HG03175 (cell line): ENCODE results near the gene ZNF695.
"Not testable (repeated sequence)": the region's sequence is repeated elsewhere in the genome, so short reads cannot be mapped to it uniquely, and the experiment has no call there.

Experiments used
- ATAC-seq: cut with Tn5 transposase; IDR thresholded peaks from one replicate; pipeline ENCODE4 v1.9.1; 2021; ENCODE audit warnings: mild to moderate bottlenecking, moderate library complexity; ENCODE audit not compliant: unreplicated experiment

The ZNF695 gene

DNA sequence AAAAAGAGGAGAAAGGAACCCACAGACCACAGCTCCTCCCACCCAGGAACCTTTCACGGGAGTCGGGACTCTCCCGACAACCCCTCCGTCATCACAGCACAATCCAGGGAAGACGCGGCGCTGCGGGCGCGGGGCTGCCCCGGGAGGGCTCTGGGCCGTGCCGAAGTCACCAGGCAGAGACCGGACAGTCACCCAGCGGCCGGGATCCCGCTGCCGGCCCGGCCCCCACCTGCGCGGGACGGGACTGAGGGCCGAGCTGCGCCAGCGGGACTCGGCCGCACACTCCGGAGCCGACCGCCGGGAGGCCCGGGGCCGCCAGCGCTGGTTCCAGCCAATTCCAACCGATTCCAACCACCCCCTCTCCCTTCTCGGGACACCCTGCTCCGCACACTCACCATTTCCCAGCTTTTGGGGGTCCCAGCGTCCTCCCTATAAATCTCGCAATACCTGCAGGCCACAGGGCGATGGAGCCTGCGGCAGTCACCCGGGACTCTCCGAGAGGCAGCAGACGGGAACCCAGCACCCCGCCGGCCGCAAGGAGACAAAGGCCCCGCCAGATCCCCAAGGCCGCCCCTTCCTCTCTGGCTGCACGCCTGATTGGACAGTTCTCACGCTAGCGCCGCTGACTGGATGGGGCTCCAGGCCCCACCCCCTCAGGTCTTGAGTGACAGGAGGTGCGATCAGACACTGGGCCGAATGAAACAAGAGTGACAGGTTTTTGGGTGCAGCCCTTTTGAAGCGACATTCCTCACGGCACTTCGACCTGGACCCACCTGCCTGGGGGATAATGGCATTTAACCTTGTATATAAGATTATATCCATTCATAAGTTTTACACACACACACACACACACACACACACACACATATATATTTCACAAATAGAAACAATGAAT, at the start of gene ZNF695:
ZNF695 (minus strand) TSS at position 547 of the 895 bp plus-strand sequence; CDS start at position 398, 149 bp downstream.
- peak; percentile 93 for ATAC-seq

DNA sequence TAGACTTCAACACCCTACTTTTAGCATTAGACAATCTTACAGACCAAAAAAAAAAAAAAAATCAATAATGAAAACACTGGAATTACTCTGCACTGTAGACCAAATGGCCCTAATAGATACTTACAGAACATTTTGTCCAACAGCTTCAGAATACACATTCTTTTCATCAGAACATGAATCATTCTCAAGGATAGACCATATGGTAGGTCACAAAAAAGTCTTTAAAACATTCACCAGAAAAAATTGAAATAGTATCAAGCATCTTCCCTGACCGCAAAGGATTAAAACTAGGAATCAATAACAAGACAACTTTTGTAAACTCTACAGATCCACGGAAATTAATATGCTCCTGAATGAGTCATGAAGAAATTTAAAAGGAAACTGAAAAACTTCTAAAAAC, 48.2 kb upstream of the ZNF695 start:
- ATAC-seq, result no peak

DNA sequence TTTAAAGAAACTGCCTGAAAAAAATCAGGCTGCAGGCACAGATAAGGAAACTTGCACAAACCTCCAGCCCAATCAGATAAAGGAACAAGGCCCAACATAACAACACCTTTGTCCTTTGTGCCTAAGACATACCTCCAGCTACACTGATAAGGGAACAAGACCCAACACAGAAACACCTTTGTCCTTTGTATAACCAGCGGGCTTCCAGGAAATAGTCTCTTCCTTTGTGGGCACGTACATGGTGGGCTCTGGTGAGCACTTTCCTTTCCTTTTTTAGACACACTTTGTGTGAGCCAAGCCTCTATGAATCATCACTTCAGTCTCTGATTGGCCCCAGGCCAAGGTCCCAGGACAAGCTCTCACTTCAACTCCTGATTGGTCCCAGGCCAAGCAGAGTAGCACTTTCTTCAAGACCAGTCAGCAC, 47.1 kb upstream of the ZNF695 start:
- ATAC-seq, result no peak

DNA sequence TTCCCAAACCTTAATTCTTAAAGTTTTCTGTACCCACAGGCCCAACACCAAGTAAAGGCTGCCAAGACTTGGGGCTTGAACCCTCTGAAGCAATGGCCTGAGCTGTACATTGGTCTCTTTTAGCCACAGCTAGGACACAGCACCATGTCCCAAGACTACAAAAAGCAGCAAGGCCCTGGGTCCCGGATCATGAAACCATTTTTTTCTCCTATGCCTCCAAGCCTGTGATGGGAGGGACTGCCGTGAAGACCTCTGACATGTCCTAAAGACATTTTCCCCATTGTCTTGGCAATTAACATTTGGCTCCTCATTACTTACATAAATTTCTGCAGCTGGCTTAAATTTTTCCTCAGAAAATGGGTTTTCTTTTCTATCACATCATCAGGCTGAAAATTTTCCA, 39.8 kb upstream of the ZNF695 start:
- ATAC-seq, result no peak

DNA sequence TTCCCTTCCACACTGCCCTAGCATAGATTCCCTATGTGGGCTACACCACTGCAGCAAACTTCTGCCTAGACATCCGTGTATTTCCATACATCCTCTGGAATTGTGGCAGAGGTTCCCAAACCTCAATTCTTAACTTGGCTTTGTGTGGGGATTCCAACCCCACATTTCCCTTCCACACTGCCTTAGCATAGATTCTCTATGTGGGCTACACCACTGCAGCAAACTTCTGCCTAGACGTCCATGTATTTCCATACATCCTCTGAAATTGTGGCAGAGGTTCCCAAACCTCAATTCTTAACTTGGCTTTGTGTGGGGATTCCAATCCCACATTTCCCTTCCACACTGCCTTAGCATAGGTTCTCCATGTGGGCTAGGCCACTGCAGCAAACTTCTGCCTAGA, 39.4 kb upstream of the ZNF695 start:
- no peak for ATAC-seq

DNA sequence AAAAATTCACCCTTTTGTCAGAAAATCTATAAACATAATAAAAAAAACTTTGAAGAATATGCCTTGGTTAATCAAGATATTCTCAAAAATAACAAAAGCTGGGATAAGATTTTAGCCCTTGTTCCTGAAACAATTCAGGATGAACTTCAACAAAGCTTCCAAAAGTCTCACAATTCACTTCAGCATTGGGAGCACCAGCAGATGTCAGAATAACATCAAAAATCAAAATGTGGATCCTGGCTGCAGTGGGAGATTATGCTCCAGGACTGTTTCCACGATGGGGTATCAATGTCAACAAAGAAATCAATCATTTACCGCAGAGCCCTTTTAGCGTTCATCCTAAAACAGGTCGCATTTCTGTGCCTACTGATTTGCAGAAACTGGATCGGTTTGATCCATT, 35.5 kb upstream of the ZNF695 start:
- no peak for ATAC-seq

DNA sequence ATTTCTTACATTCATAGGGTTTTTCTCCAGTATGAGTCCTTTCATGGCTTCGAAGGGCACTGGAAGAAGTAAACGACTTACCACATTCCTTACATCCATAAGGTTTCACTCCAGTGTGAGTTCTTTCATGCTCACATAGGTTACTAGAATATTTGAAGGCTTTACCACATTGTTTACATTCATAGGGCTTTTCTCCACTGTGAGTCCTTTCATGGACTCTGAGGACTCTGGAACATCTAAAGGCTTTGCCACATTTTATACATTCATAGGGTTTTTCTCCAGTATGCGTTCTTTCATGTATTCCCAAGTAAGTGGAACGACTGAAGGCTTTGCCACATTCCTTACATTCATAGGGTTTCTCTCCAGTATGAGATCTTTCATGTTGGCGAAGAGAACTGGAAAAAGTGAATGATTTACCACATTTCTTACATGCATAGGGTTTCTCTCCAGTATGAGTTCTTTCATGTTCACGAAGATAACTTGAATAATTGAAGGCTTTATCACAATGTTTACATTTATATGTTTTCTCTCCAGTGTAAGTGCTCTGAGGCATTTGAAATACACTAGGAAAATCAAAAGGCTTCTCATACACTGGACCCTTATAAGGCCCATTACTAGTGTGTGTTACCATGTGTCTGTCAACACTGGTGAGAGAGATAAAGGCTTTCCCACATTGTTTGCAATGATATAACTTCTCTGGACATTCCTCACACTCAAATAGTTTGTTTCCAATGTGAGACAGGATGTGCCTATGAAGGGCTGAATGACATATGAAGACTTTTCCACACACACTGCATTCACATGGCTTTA, 29.9 kb upstream of the ZNF695 start:
- no peak for ATAC-seq

DNA sequence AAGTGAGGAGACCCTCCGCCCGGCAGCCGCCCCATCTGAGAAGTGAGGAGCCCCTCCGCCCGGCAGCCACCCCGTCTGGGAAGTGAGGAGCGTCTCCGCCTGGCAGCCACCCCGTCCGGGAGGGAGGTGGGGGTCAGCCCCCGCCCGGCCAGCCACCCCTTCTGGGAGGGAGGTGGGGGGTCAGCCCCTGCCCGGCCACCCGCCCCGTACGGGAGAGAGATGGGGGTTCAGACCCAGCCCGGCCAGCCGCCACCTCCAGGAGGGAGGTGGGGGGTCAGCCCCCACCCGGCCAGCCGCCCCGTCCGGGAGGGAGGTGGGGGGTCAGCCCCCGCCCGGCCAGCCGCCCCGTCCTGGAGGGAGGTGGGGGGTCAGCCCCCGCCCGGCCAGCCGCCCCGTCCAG, 24.4 kb upstream of the ZNF695 start:
- not testable (repeated sequence) for ATAC-seq

DNA sequence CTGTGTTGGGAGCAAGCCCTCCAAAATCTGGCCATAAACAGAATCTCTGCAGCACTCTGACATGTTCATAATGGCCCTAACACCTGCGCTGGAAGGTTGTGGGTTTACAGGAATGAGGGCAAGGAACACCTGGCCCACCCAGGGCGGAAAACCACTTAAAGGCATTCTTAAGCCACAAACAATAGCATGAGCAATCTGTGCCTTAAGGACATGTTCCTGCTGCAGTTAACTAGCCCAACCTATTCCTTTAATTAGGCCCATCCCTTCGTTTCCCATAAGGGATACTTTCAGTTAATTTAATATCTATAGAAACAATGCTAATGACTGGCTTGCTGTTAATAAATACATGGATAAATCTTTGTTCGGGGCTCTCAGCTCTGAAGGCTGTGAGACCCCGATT, 16.8 kb upstream of the ZNF695 start:
- not testable (repeated sequence) for ATAC-seq

DNA sequence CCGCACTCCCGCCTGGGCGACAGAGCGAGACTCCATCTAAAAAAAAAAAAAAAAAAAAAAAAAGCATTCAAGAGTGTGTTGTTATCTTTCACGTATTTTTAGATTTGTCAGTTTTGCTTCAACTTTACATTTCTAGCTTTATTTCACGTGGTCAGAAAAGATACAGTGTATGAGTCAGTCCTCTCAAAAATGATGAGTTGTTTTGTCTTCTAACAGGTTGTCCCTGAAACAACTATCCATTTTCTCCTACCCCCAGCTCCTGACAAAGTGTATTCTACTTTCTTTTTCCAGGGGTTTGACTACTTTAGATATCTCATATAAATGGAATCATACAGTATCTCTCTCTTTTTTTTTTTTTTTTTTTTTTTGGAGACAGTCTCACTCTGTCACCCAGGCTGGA, 5.5 kb upstream of the ZNF695 start:
- ATAC-seq, result no peak

DNA sequence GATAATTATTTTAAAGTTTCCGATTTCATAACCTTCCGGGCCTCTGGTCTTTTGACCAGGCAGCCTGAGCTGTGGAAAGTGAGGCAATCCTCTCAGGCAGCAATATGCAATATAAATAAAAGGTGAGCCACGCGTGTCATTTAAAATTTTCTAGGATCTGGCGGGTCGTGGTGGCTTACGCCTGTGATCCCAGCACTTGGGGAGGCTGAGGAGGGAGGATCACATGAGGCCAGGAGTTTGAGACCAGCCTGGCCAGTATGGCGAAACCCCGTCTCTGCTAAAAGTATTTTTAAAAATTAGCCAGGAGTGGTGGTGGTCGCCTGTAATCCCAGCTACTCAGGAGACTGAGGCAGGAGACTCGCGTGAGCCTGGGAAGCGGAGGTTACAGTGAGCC, 546 bp upstream of the ZNF695 start:
- ATAC-seq, result no peak

DNA sequence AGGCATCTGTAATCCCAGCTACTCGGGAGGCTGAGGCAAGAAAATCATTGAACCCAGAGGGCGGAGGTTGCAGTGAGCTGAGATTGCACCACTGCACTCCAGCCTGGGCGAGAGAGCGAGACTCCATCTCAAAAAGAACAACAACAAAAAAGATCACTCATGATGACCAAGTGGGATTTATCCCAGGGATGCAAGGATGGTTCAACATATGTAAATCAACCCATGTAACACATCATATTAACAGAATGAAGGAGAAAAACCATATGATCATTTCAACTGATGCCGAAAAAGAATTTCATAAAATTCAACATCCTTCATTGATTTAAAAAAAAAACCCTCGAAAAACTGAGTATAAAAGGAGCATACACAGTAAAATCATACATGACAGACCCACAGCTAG, 3.8 kb downstream of the ZNF695 start:
- not testable (repeated sequence) for ATAC-seq

DNA sequence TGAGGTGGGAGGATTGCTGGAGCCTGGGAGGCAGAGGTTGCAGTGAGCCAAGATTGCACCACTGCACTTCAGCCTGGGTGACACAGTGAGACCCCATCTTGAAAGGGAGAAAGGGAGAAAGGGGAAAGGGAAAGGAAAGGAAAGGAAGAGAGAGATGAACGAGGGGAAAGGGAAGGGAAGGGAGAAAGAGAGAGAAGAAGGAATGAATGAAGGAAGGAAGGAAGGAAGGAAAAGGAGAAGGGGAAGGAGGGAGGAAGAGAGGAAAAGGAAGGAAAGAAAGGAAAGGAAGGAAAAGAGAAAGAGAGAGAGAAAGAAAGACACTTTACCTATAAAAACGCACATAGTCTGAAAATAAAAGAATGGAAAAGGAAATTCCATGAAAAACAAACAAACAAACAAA, 18.0 kb downstream of the ZNF695 start:
- no peak for ATAC-seq

DNA sequence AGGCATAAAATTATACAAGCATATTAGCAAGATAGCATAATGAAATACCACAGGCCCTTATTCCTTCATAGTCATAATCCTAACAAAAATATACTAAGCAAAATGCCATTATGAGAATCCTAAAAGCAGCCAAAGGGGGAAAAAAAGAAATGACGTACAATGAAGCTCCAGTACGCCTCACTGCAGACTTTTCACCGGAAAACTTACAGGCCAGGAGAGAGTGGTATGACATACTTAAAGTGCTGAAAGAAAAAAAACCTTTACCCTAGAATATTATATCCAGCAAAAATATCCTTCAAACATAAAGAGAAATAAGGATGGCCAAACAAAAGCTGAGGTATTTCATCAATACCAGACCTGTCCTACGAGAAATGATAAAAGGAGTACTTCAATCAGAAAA, 19.5 kb downstream of the ZNF695 start:
- no peak for ATAC-seq

DNA sequence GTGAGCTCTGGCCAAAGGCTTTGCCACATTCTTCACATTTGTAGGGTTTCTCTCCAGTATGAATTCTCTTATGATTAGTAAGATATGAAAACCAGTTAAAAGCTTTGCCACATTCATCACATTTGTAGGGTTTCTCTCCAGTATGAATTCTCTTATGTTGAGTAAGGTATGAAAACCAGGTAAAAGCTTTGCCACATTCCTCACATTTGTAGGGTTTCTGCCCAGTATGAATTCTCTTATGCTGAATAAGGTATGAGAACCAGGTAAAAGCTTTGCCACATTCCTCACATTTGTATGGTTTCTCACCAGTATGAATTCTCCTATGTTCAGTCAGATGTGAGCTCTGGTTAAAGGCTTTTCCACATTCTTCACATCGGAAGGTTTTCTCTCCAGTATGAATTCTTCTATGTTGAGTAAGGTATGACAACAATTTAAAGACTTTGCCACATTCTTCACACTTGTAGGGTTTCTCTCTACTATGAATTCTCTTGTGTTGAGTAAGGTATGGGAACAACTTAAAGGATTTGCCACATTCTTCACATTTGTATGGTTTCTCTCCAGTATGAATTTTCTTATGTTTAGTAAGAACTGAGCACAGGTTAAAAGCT, 20.7 kb downstream of the ZNF695 start:
- no peak for ATAC-seq

DNA sequence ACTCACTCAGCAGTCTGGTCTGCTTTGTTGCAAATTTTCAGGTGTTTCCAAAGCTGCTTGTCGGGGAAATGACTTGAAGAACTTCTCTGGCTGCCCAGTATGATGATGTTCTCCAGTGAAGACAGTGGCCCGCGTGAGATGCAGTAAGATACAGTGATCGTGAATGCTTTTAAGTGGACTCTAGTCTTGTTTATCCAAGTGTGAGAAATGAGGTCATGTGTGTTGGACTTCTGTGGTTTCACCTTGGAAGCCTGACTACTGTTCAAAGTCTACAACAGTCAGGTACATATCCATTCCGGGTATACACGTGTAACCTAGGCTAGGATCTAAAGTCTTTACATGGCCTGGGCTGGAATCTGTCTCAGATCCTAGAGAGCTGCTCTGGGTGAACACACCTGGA, 29.1 kb downstream of the ZNF695 start:
- ATAC-seq, result no peak

DNA sequence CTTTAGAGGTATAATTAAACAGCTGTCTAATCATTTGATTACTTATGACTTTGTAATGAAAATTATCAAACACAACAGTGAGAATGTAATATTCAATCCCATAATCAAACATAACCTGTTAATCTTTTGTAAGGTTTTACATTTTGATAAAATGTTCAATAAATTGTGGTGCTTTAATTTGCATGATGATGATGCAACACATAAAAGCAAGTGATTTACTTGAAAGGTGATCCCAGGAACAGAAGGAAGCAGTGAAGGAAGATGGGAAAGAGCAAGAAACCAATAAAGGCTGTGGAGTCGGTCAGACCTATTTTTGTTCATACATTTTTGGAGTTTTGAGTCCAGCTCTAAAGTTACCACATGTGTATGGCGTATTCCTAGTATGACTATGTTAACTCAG, 29.6 kb downstream of the ZNF695 start:
- ATAC-seq, result no peak

DNA sequence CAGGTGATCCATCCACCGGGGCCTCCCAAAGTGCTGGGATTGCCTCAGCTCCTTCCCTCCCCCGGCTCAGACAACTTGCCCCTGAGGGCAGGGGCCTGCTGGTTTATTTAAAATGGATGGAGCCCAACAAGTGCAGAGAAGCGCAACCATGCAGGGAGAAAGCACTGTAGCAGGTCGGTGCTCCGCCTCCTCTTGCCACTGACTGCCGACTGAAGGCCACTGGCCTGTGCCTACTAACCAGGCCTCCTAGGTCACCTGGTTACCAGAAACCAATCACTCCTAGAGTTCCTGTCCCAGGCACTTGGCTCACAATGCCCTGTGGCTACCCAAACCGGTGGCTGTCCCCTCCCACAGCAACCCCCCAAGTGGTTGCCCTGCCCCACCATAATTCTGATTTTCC, 35.9 kb downstream of the ZNF695 start:
- ATAC-seq, result no peak

DNA sequence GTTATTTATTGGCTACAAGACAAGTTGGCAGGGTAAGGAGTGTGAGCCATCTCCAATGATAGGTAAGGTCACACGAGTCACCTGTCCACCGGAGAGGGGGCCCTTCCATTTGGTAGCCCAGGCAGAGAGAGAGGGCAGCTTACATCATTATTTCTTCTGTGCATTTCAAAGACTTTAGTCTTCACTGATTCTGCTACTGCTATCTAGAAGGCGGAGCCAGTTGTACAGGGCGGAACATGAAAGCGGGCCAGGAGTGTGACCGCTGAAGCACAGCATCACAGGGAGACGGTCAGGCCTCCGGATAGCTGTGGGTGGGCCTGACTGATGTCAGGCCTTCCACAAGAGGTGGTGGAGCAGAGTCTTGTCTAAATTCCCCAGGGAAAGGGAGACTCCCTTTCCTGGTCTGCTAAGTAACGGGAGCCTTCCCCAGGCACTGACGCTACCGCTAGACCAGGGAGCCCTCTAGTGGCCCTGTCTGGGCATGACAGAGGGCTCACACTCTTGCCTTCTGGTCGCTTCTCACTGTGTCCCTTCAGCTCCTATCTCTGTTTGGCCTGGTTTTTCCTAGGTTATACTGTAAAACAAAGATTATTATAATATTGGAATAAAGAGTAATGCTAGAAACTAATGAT, 36.7 kb downstream of the ZNF695 start:
- ATAC-seq, result peak; percentile 56

DNA sequence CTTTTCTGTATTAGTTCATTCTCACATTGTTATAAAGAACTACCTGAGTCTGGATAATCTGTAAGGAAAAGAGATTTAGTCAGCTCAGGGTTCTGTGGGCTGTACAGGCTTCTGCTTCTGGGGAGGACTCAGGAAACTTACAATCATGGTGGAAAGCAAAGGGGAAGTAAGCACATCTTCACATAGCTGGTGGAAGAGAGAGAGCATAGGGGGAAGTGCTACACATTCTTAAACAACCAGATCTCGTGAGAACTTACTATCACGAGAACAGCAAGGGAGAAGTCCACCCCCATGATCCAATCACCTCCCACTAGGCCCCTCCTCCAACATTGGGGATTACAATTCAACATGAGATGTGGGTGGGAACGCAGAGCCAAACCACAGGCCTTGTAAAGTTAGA, 38.2 kb downstream of the ZNF695 start:
- ATAC-seq, result no peak

DNA sequence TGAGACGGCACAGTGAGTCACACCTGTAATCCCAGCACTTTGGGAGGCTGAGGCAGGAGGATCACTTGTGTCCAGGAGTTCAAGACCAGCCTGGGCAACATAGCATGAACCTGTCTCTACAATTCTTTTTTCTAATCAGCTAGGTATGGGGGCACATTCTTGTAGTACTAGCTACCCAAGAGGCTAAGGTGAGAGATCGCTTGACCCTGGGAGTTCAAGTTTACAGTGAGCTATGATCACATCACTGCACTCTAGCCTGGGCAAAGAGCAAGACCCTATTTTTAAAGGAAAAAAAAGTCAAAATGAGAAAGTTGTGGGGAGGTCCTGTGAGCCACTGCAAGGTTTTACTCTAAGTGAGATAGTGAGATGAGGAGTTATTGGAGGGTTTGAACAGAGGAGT, 41.4 kb downstream of the ZNF695 start:
- ATAC-seq, result no peak
